ENCODE measurements around the gene PLRG1.

GRCh38 chr4:154583230-154583629 is 33.0 kb upstream of the PLRG1 start:
- no peak for TF ChIP-seq CTCF (IDR thresholded peaks at IDR 0.05; ENCODE audit: low read length)
- TF ChIP-seq EZH2 (IDR thresholded peaks at IDR 0.05; ENCODE audit: borderline replicate concordance, low read length): no peak

Measured in OCI-LY1 (cell line).